Muscle of leg (tissue), 11 donors: Measurements from ENCODE around the gene RNF121. TPM values are rescaled to one million over a fixed set of nuclear protein-coding genes. Genes with fewer than 3 reads are reported as not detected.

Experiments used
- DNase-seq: peaks from one replicate; pipeline ENCODE4 v3.0.0; 2013
- H3K27ac ChIP-seq: one replicate; pipeline ENCODE4 v1.5.1; 2013; ENCODE audit warnings: mild to moderate bottlenecking, low read length, control low read depth
- H3K27me3 ChIP-seq: one replicate; pipeline ENCODE4 v1.6.1; 2013; ENCODE audit warnings: low read length; ENCODE audit not compliant: control insufficient read depth, insufficient read depth
- H3K36me3 ChIP-seq: one replicate; pipeline ENCODE4 v1.6.1; 2013; ENCODE audit warnings: low read length; ENCODE audit not compliant: control insufficient read depth, insufficient read depth
- H3K4me1 ChIP-seq: one replicate; pipeline ENCODE4 v1.6.1; 2013; ENCODE audit warnings: low read length; ENCODE audit not compliant: control insufficient read depth, insufficient read depth
- H3K4me3 ChIP-seq: one replicate; pipeline ENCODE4 v1.5.1; 2013; ENCODE audit warnings: low read length, control low read depth
- H3K9me3 ChIP-seq: replicated peaks from 2 replicates; pipeline ENCODE4 v1.6.1; 2013; ENCODE audit warnings: low read depth, low read length; ENCODE audit not compliant: control insufficient read depth
- WGBS: methylation state at CpG from one replicate; pipeline ENCODE4 v1.1.5; 2013; ENCODE audit warnings: missing lambda C conversion rate; ENCODE audit not compliant: insufficient coverage; 5-methylcytosine and 5-hydroxymethylcytosine counted together
- polyA plus RNA-seq, 8 donors: library from polyadenylated mRNA; unstranded; fragments of 120-200 nt; gene quantifications; one replicate each; pipeline versions ENCODE4 v1.2.1 to v1.2.3, GENCODE V29; 2013; ENCODE audit warnings: inconsistent platforms in 1 of 8, low replicate concordance in 1 of 8; ENCODE audit not compliant: insufficient read length in 8 of 8, insufficient read depth in 1 of 8
- total RNA-seq: library from RNA; stranded (reverse); fragments of 120-200 nt; gene quantifications from one replicate; pipeline ENCODE4 v1.2.4, GENCODE V29; 2013

The RNF121 gene
- total and polyA plus RNA-seq, 9 donors, result 24.1 to 35.7 (median 32.4) TPM

DNA sequence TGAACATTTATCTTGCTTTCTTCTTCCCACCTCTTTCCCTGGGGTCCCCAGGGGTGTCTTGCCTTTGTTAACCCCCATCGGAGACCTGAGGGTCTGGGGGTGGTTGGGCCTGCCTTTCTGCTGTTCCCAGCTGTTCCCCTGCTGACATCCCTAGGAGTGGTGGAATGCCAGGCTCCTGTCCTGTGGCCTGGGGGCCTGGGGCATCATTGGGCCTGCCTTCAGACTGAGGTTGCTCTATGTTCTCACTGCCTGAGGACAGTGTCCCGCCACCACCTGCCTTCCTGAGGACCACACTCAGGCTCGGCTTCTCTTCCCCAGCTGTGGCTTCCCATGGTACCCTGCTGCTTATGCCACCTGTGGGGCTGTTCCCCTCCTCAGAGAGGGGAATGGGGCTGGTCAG lies 68.7 kb downstream of the RNF121 start:
- no peak overlapping the region for H3K27ac ChIP-seq
- no CpG with 5 or more reads among the region's 3 CpGs for WGBS
- H3K4me1 ChIP-seq, result peaks cover 49% of the 10 kb centered on the region
- peaks cover 62% of the 10 kb centered on the region for H3K36me3 ChIP-seq
- no peaks in the 10 kb centered on the region for H3K27me3 ChIP-seq
- H3K4me3 ChIP-seq, result no peak overlapping the region
- no peaks in the 10 kb centered on the region for H3K9me3 ChIP-seq
- DNase-seq, result no peak

DNA sequence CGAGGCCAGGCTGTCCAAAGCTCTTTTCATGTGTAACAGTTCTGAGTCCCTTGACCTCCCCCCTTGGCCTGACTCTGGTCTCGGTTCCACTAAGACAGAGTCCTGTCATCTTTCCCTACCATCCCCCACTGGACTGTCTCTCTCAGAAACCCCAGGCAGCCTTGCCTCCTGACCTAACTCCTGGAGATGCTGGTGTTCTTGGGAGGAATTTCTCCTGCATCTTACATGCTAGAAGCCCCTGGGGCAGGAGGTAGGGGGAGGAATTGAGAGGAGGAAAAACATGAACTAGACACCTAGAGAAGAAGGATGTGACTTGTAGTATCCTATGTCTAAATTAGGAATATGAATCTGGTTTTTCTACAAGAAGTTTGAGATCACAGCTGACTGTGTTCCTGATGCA lies 69.2 kb downstream of the RNF121 start:
- WGBS, result 100% methylated on average over 1 of the region's 2 CpGs
- no peak for DNase-seq
- no peaks in the 10 kb centered on the region for H3K9me3 ChIP-seq
- no peak overlapping the region for H3K27ac ChIP-seq
- H3K36me3 ChIP-seq, result peaks cover 67% of the 10 kb centered on the region
- H3K4me3 ChIP-seq, result no peak overlapping the region
- H3K27me3 ChIP-seq, result no peaks in the 10 kb centered on the region
- peaks cover 53% of the 10 kb centered on the region for H3K4me1 ChIP-seq

DNA sequence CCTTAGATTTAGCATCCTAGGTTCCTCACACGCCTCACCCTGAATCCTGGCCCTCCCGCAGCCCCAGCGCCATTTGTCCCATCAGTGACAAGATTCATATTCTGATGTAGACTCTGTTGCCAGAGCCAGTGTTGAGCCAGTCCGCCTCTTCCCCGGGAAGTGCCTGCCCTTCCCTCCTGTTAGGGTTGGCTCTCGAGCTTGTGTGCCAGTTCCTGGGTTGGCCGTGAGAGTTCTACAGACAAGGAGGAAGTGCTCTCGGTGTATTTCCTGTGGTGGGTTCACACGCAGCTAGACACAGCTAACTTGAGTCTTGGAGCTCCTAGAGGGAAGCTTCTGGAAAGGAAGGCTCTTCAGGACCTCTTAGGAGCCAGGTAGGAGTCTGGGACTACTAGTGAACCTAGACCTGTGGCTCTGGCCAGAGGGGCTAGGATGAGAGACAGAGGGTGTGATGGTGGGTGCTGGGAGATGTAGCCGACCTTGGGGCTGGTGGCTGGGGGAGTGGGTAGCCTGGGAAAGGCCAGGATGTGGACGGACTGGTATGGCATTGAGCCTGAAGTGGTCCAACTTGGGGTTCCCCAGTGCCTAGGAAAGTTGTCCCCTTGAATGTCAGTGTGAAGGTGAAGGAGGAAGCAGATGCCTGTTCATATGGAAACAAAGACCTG lies 69.9 kb downstream of the RNF121 start, which contains the start of gene IL18BP:
IL18BP (plus strand) TSS at position 261 of the 662 bp plus-strand sequence. CDS start 1,076 bp downstream, outside the sequence.
- 81% methylated on average over 8 of the region's 11 CpGs for WGBS
- H3K4me3 ChIP-seq, result no peak within 1 kb of the TSS
- peaks cover 56% of the 10 kb centered on the region for H3K4me1 ChIP-seq
- H3K27me3 ChIP-seq, result no peaks in the 10 kb centered on the region
- peak within 1 kb of the TSS; percentile 55 for H3K27ac ChIP-seq
- H3K9me3 ChIP-seq, result no peaks in the 10 kb centered on the region
- H3K36me3 ChIP-seq, result peaks cover 74% of the 10 kb centered on the region
- DNase-seq, result peak; percentile 63

DNA sequence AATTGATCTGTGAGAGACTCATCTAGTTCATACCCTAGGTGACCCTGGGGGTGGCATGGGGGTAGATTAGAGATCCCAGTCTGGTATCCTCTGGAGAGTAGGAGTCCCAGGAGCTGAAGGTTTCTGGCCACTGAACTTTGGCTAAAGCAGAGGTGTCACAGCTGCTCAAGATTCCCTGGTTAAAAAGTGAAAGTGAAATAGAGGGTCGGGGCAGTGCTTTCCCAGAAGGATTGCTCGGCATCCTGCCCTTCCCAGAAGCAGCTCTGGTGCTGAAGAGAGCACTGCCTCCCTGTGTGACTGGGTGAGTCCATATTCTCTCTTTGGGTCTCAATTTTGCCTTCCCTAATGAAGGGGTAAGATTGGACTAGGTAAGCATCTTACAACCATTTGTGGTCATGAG lies 70.5 kb downstream of the RNF121 start:
- no peak overlapping the region for H3K4me3 ChIP-seq
- WGBS, result 12% methylated on average over 2 of the region's 2 CpGs
- no peaks in the 10 kb centered on the region for H3K9me3 ChIP-seq
- peaks cover 56% of the 10 kb centered on the region for H3K4me1 ChIP-seq
- DNase-seq, result no peak
- peaks cover 76% of the 10 kb centered on the region for H3K36me3 ChIP-seq
- H3K27me3 ChIP-seq, result no peaks in the 10 kb centered on the region
- H3K27ac ChIP-seq, result peak overlapping the region; percentile 55

DNA sequence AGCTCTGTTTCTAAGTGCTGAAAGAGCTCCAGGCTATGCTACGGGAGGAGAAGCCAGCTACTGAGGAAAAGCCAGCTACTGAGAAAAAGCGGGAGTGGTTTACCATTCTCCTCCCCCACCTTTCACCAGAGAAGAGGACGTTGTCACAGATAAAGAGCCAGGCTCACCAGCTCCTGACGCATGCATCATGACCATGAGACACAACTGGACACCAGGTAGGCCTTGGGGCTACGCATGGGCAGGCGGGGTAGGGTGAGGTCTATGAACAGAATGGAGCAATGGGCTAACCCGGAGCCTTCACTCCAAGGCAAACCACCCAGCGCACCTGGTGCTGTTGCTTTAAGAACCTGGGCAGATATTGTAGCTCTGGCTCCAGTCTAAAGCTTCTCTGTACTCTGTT lies 71.0 kb downstream of the RNF121 start:
- Histone ChIP-seq H3K9me3 (no peaks in the 10 kb centered on the region), H3K4me1 (peaks cover 56% of the 10 kb centered on the region), H3K36me3 (peaks cover 79% of the 10 kb centered on the region), H3K27me3 (no peaks in the 10 kb centered on the region), H3K27ac (peak overlapping the region; percentile 55), H3K4me3 (no peak overlapping the region)
- WGBS, result no CpG with 5 or more reads among the region's 8 CpGs
- no peak for DNase-seq

DNA sequence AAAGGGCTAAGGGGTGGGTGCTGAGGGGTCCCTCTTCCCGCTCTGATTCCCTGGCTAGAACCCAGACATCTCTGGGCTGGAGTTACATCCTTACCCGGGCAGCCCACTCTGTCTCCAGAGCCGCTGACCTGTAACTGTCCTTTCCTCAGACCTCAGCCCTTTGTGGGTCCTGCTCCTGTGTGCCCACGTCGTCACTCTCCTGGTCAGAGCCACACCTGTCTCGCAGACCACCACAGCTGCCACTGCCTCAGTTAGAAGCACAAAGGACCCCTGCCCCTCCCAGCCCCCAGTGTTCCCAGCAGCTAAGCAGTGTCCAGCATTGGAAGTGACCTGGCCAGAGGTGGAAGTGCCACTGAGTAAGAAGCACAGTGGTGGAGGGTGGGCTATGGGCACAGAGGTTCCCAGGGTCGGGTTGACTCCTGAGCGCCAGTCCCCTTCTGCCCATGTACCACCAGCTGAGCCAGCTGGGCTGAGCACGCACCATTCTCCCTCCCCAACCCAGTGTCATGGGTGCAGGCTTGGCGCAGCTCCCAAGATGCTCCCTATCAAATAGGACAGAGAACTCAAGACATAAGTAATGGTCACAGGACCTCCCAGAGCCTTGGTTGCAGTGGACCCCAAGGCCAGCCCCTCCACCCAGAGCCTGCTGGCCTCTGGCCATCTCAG lies 71.5 kb downstream of the RNF121 start:
- no peaks in the 10 kb centered on the region for H3K27me3 ChIP-seq
- WGBS, result 79% methylated on average over 8 of the region's 10 CpGs
- peaks cover 80% of the 10 kb centered on the region for H3K36me3 ChIP-seq
- H3K4me3 ChIP-seq, result no peak overlapping the region
- H3K4me1 ChIP-seq, result peaks cover 60% of the 10 kb centered on the region
- no peak overlapping the region for H3K27ac ChIP-seq
- DNase-seq, result no peak
- H3K9me3 ChIP-seq, result no peaks in the 10 kb centered on the region

DNA sequence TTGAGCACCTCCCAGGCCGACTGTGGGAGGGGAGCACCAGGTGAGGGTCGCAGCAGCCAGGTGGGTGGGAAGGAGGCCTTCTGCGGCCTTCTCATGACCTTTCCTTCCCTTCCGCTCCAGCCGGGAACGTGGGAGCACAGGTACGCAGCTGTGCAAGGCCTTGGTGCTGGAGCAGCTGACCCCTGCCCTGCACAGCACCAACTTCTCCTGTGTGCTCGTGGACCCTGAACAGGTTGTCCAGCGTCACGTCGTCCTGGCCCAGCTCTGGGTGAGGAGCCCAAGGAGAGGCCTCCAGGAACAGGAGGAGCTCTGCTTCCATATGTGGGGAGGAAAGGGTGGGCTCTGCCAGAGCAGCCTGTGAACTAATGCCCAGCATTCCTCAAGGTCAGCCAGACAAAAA lies 72.4 kb downstream of the RNF121 start:
- no peak for DNase-seq
- Histone ChIP-seq H3K4me1 (peaks cover 58% of the 10 kb centered on the region), H3K27me3 (no peaks in the 10 kb centered on the region), H3K27ac (peak overlapping the region; percentile 72), H3K36me3 (peaks cover 81% of the 10 kb centered on the region), H3K9me3 (no peaks in the 10 kb centered on the region), H3K4me3 (no peak overlapping the region)
- 59% methylated on average over 3 of the region's 11 CpGs for WGBS

DNA sequence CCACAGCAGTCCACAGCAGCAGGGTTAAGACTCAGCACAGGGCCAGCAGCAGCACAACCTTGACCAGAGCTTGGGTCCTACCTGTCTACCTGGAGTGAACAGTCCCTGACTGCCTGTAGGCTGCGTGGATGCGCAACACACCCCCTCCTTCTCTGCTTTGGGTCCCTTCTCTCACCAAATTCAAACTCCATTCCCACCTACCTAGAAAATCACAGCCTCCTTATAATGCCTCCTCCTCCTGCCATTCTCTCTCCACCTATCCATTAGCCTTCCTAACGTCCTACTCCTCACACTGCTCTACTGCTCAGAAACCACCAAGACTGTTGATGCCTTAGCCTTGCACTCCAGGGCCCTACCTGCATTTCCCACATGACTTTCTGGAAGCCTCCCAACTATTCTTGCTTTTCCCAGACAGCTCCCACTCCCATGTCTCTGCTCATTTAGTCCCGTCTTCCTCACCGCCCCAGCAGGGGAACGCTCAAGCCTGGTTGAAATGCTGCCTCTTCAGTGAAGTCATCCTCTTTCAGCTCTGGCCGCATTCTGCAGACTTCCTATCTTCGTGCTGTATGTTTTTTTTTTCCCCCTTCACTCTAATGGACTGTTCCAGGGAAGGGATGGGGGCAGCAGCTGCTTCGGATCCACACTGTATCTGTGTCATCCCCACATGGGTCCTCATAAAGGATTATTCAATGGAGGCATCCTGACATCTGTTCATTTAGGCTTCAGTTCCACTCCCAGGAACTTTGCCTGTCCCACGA lies 73.2 kb downstream of the RNF121 start:
- Histone ChIP-seq H3K36me3 (peaks cover 81% of the 10 kb centered on the region), H3K4me3 (no peak overlapping the region), H3K9me3 (no peaks in the 10 kb centered on the region), H3K27me3 (no peaks in the 10 kb centered on the region), H3K4me1 (peaks cover 52% of the 10 kb centered on the region), H3K27ac (peak overlapping the region; percentile 72)
- DNase-seq, result peak; percentile 88
- WGBS, result 46% methylated on average over 6 of the region's 10 CpGs

DNA sequence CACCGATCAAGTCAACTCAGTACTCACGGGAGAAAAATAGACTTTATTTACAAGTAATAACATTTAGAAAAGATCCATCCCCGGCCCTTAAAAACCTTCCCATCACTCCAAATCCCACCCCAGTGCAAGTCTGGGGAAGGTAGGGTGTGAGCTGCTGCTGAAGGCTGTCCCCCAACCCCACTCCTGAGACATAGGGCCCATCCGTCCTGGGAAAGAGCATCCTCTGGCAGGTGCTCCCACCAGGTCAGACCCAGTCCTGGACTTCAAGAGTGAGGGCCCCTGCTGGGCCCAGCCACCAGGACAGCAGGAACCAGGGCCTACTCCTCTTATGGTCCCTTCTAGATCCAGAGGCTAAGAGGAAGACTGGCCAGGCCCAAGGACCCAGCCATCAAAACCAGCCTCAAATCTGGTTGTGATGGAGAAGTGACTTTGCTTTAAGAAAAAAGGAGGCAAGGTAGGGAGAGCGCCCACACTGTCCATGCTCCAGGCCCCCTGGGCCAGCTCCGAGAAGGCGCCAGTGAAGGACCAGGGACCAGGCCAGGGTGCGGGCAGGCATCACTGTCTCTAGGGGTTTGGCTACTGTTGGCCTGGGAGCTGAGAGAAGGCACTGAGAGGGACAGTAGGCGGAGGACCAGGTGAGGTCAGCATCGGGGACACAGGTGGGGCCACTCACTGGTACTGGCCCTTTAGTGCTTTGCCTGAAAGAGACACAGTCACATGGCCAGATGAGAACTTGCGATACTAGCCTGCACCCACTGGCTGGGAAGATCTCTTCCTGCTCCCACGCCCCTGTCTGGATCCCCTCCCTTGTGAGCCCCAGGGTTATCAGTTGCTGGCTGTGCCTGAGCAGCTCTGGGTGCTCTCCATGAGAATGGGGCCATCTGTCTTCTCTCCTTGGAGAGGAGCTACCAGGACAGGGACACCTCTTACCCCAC lies 74.3 kb downstream of the RNF121 start:
- peaks cover 92% of the 10 kb centered on the region for H3K36me3 ChIP-seq
- peaks cover 47% of the 10 kb centered on the region for H3K4me1 ChIP-seq
- H3K27me3 ChIP-seq, result no peaks in the 10 kb centered on the region
- peak overlapping the region; percentile 49 for H3K27ac ChIP-seq
- no peak overlapping the region for H3K4me3 ChIP-seq
- WGBS, result 77% methylated on average over 9 of the region's 12 CpGs
- DNase-seq, result no peak
- H3K9me3 ChIP-seq, result no peaks in the 10 kb centered on the region
